ENCODE measurements around the gene SARM1.

- TF ChIP-seq EZH2 (IDR thresholded peaks at IDR 0.05; ENCODE audit: low read depth) = no peak
- no peak for TF ChIP-seq CTCF (conservative IDR thresholded peaks at IDR 0.05)
These were observed 8.6 kb downstream of the SARM1 start for GRCh38 chr17:28379814-28380801.

Data from PC-9 (cell line).